ENCODE results near the gene ATCAY.
"Not testable (repeated sequence)": the region's sequence is repeated elsewhere in the genome, so short reads cannot be mapped to it uniquely, and the experiment has no call there.

The ATCAY gene

DNA sequence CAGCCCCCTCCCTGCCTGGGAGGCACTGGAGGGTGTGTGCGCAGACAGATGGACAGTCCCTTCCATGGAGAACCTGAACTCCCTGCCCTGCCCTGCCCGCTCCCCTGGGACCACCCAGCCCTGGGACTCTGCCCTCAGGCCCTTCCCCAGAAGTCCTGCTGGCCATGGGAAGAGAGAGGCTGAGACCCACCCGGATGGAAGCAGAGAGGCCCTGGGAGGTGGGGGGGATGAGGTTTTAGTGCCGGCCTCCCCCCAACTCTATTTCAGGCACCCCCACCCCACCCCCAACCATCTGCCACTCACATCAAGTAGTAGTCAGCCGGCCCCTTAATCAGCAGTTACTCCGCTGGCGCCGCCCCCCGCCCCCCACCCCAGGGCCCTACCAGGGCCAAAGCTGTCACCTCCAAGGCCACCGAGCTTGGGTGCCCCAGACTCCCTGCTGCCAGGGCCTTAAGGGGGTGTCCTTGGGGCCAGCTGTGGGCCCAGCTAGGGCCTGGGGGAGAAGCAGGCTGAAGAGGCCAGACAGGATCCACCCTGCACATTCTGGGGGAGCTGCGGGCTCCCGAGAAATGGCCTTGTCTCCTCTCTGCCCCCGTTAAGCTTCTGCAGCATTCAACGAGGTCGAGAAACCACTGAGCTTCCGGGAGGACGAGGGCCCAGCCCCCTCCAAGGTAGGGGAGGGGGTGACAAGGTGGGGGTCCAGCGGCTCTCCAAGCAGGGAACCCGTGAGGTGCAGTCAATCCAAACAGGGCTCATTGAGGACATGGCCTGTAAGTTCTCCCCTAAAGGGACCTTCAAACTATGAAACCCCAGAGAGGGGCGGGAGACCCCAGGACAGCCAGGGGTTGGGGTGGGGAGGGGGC lies 69.7 kb downstream of the ATCAY start:
- Histone ChIP-seq H3K9ac (ENCODE audit: low read length in 2 of 2) (peak overlapping the region in 1 of 2 donors; percentile 76), H3K27ac (ENCODE audit: low read length) (peak overlapping the region; percentile 95), H3K27me3 (ENCODE audit: control insufficient read depth in 1 of 2, insufficient read depth in 2 of 2, low read length in 2 of 2) (no peaks in the 10 kb centered on the region), H3K4me1 (ENCODE audit: control insufficient read depth, insufficient read depth, low read length) (peaks cover 41% of the 10 kb centered on the region), H3K36me3 (ENCODE audit: control insufficient read depth in 2 of 2, insufficient read depth in 2 of 2, low read length in 2 of 2) (no peaks in the 10 kb centered on the region), H3K4me3 (ENCODE audit: low read length in 2 of 2) (peak overlapping the region in 1 of 2 donors; percentile 35), H3K9me3 (ENCODE audit: control insufficient read depth in 2 of 2, low read length in 2 of 2) (no peaks in the 10 kb centered on the region)

DNA sequence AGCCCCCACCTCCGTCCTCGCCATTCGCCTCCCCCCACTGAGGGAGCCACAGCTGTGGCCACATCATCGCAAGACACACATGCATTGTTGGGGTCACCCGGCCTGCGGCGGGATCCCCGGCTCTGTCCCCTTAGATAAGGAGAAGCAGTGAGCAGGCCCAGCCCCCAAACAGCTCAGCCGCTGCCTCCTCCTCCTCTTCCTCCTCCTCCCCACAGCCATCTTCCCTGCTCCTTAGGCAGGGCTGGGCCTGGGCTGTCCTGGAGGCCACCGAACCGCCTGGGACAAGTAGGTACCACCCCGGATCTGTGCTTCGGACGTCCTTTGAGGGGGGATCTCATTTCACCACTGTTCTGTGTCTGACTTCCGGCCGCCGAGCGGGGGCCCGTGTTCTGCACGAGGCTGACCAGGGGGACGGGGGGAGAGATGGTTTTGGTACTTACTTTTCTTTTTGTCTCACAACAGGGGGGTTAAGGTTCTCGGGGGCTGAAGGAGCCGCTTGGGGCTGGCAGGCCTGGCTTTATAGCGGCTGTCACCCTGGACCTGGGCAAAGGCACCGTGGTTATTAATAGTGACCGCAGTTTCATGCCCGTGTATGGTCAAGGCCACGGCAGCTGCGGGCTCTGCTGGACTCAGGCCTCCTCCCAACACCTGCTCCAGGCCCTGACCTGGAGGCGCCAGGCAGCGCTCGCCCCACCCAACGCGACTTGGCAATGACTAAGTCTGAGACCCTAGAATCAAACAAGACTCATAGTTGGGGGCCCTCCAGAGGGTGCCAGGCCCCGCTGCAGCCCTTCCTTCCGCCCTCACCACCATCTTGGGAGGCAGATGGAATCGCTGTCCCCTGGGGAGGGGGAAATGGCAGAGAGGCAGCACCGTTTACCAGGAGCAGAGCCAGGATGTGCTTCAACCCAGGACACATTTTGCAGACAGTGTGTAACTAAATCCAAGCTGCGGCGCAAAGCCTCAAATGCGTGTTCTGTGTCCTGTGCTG lies 70.7 kb downstream of the ATCAY start:
- H3K27ac ChIP-seq (ENCODE audit: low read length): peak overlapping the region; percentile 95
- H3K4me3 ChIP-seq (ENCODE audit: low read length in 2 of 2): peak overlapping the region; percentile 43 to 60

DNA sequence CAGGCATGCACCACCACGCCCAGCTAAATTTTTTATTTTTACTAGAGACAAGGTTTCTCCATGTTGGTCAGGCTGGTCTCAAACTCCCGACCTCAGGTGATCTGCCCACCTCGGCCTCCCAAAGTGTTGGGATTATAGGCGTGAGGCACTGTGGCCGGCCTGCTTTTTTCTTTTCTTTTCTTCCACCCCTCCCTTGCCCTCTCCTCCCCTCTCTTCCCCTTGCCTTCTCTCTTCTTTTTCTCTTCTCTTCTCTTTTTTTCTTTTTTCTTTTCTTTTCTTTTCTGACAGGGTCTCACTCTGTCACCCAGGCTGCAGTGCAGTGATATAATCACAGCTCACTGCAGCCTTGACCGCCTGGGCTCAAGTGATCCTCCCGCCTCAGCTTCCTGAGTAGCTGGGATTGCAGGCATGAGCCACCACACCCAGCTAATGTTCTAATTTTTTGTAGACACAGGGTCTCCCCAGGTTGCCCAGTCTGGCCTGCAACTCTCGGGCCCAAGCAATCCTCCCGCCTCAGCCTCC lies 72.3 kb downstream of the ATCAY start:
- peaks cover 44% of the 10 kb centered on the region for H3K4me1 ChIP-seq (ENCODE audit: control insufficient read depth, insufficient read depth, low read length)
- not testable (repeated sequence) for H3K9me3 ChIP-seq (ENCODE audit: control insufficient read depth in 2 of 2, low read length in 2 of 2); H3K4me3 ChIP-seq (ENCODE audit: low read length in 2 of 2); H3K9ac ChIP-seq (ENCODE audit: low read length in 2 of 2); H3K27me3 ChIP-seq (ENCODE audit: control insufficient read depth in 1 of 2, insufficient read depth in 2 of 2, low read length in 2 of 2); H3K36me3 ChIP-seq (ENCODE audit: control insufficient read depth in 2 of 2, insufficient read depth in 2 of 2, low read length in 2 of 2)
- H3K27ac ChIP-seq (ENCODE audit: low read length): peak overlapping the region; percentile 95

More for the DNA sequence above, 70.7 kb downstream of the ATCAY start:
- Histone ChIP-seq H3K36me3 (ENCODE audit: control insufficient read depth in 2 of 2, insufficient read depth in 2 of 2, low read length in 2 of 2) (peaks cover 6 to 7% of the 10 kb centered on the region in 2 donors), H3K27me3 (ENCODE audit: control insufficient read depth in 1 of 2, insufficient read depth in 2 of 2, low read length in 2 of 2) (no peaks in the 10 kb centered on the region), H3K9ac (ENCODE audit: low read length in 2 of 2) (peak overlapping the region; percentile 75 to 76), H3K9me3 (ENCODE audit: control insufficient read depth in 2 of 2, low read length in 2 of 2) (no peaks in the 10 kb centered on the region), H3K4me1 (ENCODE audit: control insufficient read depth, insufficient read depth, low read length) (peaks cover 44% of the 10 kb centered on the region)

DNA sequence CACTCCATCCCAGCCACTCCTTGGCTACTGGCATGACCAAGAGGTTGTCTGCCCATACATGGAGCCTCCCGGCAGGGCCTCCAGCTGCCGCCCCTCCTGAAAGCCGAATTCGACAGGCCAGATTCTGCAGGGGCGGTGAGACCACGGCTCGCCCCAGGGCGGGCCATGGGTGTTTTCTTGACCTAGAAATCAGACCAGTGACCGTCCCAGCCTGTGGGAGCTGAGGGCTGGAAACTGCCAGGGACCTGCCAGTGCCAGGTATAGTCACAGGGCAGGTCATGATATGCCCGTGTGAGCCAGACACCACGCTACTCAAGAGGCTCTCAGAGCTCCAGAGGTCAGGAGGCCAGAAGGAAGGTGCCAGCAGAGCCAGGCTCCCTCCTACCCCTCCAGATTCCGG lies 73.6 kb downstream of the ATCAY start:
- no peak overlapping the region for H3K9ac ChIP-seq (ENCODE audit: low read length in 2 of 2)
- H3K36me3 ChIP-seq (ENCODE audit: control insufficient read depth in 2 of 2, insufficient read depth in 2 of 2, low read length in 2 of 2): peaks cover 13 to 17% of the 10 kb centered on the region in 2 donors
- H3K4me1 ChIP-seq (ENCODE audit: control insufficient read depth, insufficient read depth, low read length): peaks cover 44% of the 10 kb centered on the region
- no peaks in the 10 kb centered on the region for H3K9me3 ChIP-seq (ENCODE audit: control insufficient read depth in 2 of 2, low read length in 2 of 2)
- H3K27me3 ChIP-seq (ENCODE audit: control insufficient read depth in 1 of 2, insufficient read depth in 2 of 2, low read length in 2 of 2): no peaks in the 10 kb centered on the region
- peak overlapping the region; percentile 83 for H3K27ac ChIP-seq (ENCODE audit: low read length)
- no peak overlapping the region for H3K4me3 ChIP-seq (ENCODE audit: low read length in 2 of 2)

DNA sequence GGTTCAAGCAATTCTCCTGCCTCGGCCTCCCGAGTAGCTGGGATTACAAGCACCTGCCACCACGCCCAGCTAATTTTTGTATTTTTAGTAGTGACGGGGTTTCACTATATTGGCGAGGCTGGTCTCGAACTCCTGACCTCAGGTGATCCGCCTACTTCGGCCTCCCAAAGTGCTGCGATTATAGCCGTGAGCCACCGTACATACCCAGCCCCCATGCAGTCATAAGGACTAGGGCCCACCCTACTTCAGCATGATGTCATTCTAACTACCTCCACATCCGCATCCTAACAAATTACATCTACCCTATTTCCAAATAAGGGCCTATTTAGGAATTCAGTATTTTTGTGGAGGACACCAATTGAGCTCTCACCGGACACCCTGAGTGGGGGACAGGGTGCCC lies 74.8 kb downstream of the ATCAY start:
- not testable (repeated sequence) for H3K9ac ChIP-seq (ENCODE audit: low read length in 2 of 2); H3K4me3 ChIP-seq (ENCODE audit: low read length in 2 of 2); H3K9me3 ChIP-seq (ENCODE audit: control insufficient read depth in 2 of 2, low read length in 2 of 2); H3K27me3 ChIP-seq (ENCODE audit: control insufficient read depth in 1 of 2, insufficient read depth in 2 of 2, low read length in 2 of 2)
- peak overlapping the region; percentile 83 for H3K27ac ChIP-seq (ENCODE audit: low read length)
- peaks cover 23 to 26% of the 10 kb centered on the region in 2 donors for H3K36me3 ChIP-seq (ENCODE audit: control insufficient read depth in 2 of 2, insufficient read depth in 2 of 2, low read length in 2 of 2)
- peaks cover 40% of the 10 kb centered on the region for H3K4me1 ChIP-seq (ENCODE audit: control insufficient read depth, insufficient read depth, low read length)

DNA sequence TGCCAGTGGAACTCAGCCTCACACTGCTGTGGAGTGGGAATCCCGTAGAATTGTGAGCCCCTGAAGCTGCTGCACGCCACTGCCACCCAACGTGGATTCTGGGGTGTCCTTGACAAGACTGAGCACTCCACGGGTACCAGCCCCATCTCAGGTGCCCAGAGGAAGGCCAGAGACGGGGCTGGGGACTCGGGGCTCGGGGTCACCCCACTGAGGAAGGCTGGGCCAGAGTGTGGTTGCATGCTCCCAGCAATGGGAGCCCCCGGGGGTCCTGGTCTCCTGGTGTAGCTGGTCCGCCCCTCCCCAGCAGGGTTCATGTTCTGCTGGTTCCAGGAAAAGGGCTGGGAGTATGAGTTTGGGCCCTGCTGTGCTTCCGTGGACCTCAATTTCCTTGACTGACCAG lies 75.2 kb downstream of the ATCAY start:
- H3K4me1 ChIP-seq (ENCODE audit: control insufficient read depth, insufficient read depth, low read length): peaks cover 36% of the 10 kb centered on the region
- peaks cover 27 to 28% of the 10 kb centered on the region in 2 donors for H3K36me3 ChIP-seq (ENCODE audit: control insufficient read depth in 2 of 2, insufficient read depth in 2 of 2, low read length in 2 of 2)
- H3K4me3 ChIP-seq (ENCODE audit: low read length in 2 of 2): no peak overlapping the region
- H3K9me3 ChIP-seq (ENCODE audit: control insufficient read depth in 2 of 2, low read length in 2 of 2): no peaks in the 10 kb centered on the region
- no peak overlapping the region for H3K9ac ChIP-seq (ENCODE audit: low read length in 2 of 2)
- H3K27me3 ChIP-seq (ENCODE audit: control insufficient read depth in 1 of 2, insufficient read depth in 2 of 2, low read length in 2 of 2): no peaks in the 10 kb centered on the region
- peak overlapping the region; percentile 83 for H3K27ac ChIP-seq (ENCODE audit: low read length)

DNA sequence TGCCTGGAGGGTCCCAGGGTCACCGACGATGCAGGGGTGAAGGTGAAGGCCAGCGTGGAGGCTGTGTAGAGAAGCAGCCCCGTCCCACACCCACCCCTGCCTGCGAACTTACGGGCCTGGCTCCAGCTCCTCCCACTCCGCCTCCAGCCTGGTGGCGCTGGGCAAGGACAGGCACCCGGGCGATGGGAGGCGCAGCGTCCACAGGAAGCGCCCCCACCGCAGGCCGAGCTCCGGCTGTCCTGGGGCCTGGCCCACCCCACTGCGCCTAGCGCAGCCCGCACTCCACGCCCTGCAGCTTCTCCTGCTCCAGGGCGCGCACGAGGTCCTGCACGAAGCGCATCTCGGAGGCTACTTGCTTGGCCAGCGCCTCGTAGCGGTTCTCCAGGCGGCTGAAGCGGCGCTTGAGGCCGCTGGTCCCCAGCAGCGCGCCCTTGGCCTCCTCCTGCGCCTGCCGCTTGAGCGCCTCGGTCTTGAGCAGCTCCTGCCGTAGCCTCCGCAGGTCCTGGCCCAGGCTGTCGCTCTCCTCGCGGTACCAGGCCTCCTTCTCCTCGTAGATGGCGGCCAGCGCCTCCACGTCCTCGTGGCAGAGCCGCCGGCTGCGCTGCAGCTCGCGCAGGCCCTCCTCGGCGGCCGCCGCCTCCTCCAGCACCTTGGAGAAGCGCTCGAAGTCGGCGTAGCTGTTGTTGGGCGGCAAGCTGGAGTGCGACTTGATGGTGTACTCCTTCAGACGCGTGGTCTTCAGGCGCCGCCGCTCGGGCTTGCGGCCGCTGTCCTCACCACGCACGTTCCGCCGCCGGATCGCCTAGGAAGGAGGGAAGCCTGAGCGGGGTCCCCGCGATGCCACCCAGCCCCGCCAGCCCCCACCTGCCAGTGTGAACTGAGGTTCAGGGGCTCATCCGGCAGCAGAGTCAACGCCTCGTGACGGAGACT lies 78.6 kb downstream of the ATCAY start:
- no peak overlapping the region for H3K27ac ChIP-seq (ENCODE audit: low read length)

DNA sequence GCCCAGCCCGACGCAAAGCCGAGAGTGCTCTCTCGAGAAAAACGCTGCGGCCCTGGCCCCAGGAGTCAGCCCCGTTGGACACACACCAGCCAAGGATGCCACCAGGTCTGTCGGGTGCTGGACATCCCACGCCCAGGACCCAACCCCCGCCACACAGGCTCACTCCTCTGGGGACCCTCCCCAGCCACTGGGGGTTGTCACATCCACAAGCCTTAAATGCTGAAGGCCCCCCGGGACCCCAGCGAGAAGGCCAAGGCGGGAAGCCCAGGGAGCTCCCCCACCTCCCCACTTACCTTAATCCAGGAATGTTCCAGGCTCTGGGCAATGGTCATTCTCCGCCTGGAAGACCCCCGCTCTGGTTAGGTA lies 79.3 kb downstream of the ATCAY start:
- H3K9me3 ChIP-seq (ENCODE audit: control insufficient read depth in 2 of 2, low read length in 2 of 2): no peaks in the 10 kb centered on the region
- H3K4me1 ChIP-seq (ENCODE audit: control insufficient read depth, insufficient read depth, low read length): peaks cover 6% of the 10 kb centered on the region
- no peak overlapping the region for H3K4me3 ChIP-seq (ENCODE audit: low read length in 2 of 2)
- peak overlapping the region; percentile 31 for H3K27ac ChIP-seq (ENCODE audit: low read length)
- no peak overlapping the region for H3K9ac ChIP-seq (ENCODE audit: low read length in 2 of 2)
- no peaks in the 10 kb centered on the region for H3K27me3 ChIP-seq (ENCODE audit: control insufficient read depth in 1 of 2, insufficient read depth in 2 of 2, low read length in 2 of 2)
- H3K36me3 ChIP-seq (ENCODE audit: control insufficient read depth in 2 of 2, insufficient read depth in 2 of 2, low read length in 2 of 2): peaks cover 62% of the 10 kb centered on the region in 2 donors

More for the DNA sequence above, 78.6 kb downstream of the ATCAY start:
- Histone ChIP-seq H3K4me1 (ENCODE audit: control insufficient read depth, insufficient read depth, low read length) (peaks cover 12% of the 10 kb centered on the region), H3K36me3 (ENCODE audit: control insufficient read depth in 2 of 2, insufficient read depth in 2 of 2, low read length in 2 of 2) (peaks cover 57 to 58% of the 10 kb centered on the region in 2 donors), H3K9ac (ENCODE audit: low read length in 2 of 2) (no peak overlapping the region), H3K4me3 (ENCODE audit: low read length in 2 of 2) (no peak overlapping the region), H3K9me3 (ENCODE audit: control insufficient read depth in 2 of 2, low read length in 2 of 2) (no peaks in the 10 kb centered on the region), H3K27me3 (ENCODE audit: control insufficient read depth in 1 of 2, insufficient read depth in 2 of 2, low read length in 2 of 2) (no peaks in the 10 kb centered on the region)

DNA sequence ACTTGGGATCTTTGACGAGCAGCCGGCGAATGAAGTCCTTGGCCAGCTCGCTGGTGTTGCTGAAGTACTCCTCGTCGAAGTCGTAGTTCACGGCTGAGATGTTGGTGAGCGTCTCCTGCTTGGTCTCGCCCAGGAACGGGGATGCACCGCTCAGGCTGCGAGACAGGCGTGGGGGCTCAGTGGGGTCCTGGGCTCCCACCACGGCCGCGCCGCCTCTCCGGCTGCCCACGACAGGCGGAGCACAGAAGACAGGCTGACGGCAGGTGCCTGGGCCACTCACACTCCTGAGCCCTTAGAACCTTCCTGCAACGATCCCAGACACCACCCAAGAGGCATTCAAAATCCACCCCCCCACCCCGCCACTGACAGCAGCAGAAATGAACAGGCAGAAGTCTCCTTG lies 80.5 kb downstream of the ATCAY start:
- Histone ChIP-seq H3K27me3 (ENCODE audit: control insufficient read depth in 1 of 2, insufficient read depth in 2 of 2, low read length in 2 of 2) (no peaks in the 10 kb centered on the region), H3K4me3 (ENCODE audit: low read length in 2 of 2) (no peak overlapping the region), H3K9me3 (ENCODE audit: control insufficient read depth in 2 of 2, low read length in 2 of 2) (no peaks in the 10 kb centered on the region), H3K27ac (ENCODE audit: low read length) (peak overlapping the region; percentile 41), H3K9ac (ENCODE audit: low read length in 2 of 2) (no peak overlapping the region), H3K36me3 (ENCODE audit: control insufficient read depth in 2 of 2, insufficient read depth in 2 of 2, low read length in 2 of 2) (peaks cover 58 to 64% of the 10 kb centered on the region in 2 donors), H3K4me1 (ENCODE audit: control insufficient read depth, insufficient read depth, low read length) (peaks cover 10% of the 10 kb centered on the region)
